ENCODE measurements around the gene SEC22A. TPM values are rescaled to one million over a fixed set of nuclear protein-coding genes. Genes with fewer than 3 reads are reported as not detected.

The SEC22A gene
- total and polyA plus RNA-seq, 2 of the 8 experiments (the other 6 are each of a cell fraction or from before 2014, with no cell fraction given) = 10.6 to 17.1 TPM

- H3K18ac ChIP-seq (ENCODE audit: extremely low read depth, low read length) = no peak overlapping the region
- FAIRE-seq = no peak
- no peak overlapping the region for H4K8ac ChIP-seq (ENCODE audit: extremely low read depth, insufficient read depth, low read length)
- no peak overlapping the region for H3K4ac ChIP-seq (replicated peaks; ENCODE audit: insufficient read length, low read depth, low read length)
- no peak for DNase-seq (ENCODE audit: low read depth in 1 of 2, low spot score in 2 of 2)
- no peak overlapping the region for H3K27ac ChIP-seq (ENCODE audit: low read depth, low read length)
- H3K9ac ChIP-seq (replicated peaks in 1 of 4; ENCODE audit: extremely low read depth in 1 of 4, low read depth in 3 of 4, low read length in 3 of 4) = no peak overlapping the region
- no peak overlapping the region for H2BK15ac ChIP-seq (ENCODE audit: low read length)
- H2BK12ac ChIP-seq (ENCODE audit: low read depth, low read length) = no peak overlapping the region
- POLR2A ChIA-PET (ENCODE audit: partially characterized antibody) = no interaction called here
- H3K23me2 ChIP-seq (ENCODE audit: low read depth, low read length) = no peaks in the 10 kb centered on the region; the same call in 1 of the 2 replicates
- no peaks in the 10 kb centered on the region for H4K20me1 ChIP-seq (replicated peaks in 1 of 2; ENCODE audit: control insufficient read depth in 1 of 2, insufficient read depth in 2 of 2, low read length in 2 of 2)
- no peaks in the 10 kb centered on the region for H3K4me1 ChIP-seq (replicated peaks in 1 of 4; ENCODE audit: control insufficient read depth in 3 of 4, insufficient read depth in 4 of 4, low read length in 3 of 4)
- WGBS, 2 experiments (ENCODE audit: extremely low coverage in 1 of 2, insufficient coverage in 1 of 2, insufficient read length in 1 of 2, insufficient replicate concordance in 2 of 2, low coverage in 1 of 2, low lambda C conversion rate in 2 of 2, missing lambda C conversion rate in 1 of 2) = 93% methylated on average over 4 of the region's 4 CpGs; no CpG with 5 or more reads in 1 of the 2 experiments
- H2AK5ac ChIP-seq (ENCODE audit: low read depth, low read length) = no peak overlapping the region
- no peak overlapping the region for H2BK20ac ChIP-seq (ENCODE audit: low read length)
- no peaks in the 10 kb centered on the region for H3K9me3 ChIP-seq (ENCODE audit: insufficient read depth in 2 of 2, low read depth in 1 of 2, low read length in 1 of 2)
- H2AFZ ChIP-seq (ENCODE audit: low read length) = no peak overlapping the region
- no peak overlapping the region for H3K23ac ChIP-seq (ENCODE audit: insufficient read length)
- H3K79me2 ChIP-seq (ENCODE audit: control insufficient read depth in 1 of 2, insufficient read depth in 2 of 2, low read length in 2 of 2) = no peaks in the 10 kb centered on the region
- no peak overlapping the region for H3K14ac ChIP-seq (ENCODE audit: insufficient read length)
- no peak overlapping the region for H3K4me2 ChIP-seq (ENCODE audit: insufficient read depth in 1 of 2, low read depth in 2 of 2, low read length in 2 of 2)
- H3K4me3 ChIP-seq (ENCODE audit: extremely low read depth in 1 of 4, insufficient read depth in 2 of 4, low read depth in 3 of 4, low read length in 4 of 4) = no peak overlapping the region
- H2BK5ac ChIP-seq (ENCODE audit: low read depth, low read length) = no peak overlapping the region
- no peak overlapping the region for H4K91ac ChIP-seq (replicated peaks; ENCODE audit: insufficient read length, low read length)
- CTCF ChIA-PET (ENCODE audit: partially characterized antibody) = interaction anchor here (0.8 kb wide), 1 partner anchor 9 kb away, joined by 3 read pairs; no protein-coding TSS in a partner anchor
- no peak overlapping the region for H3K56ac ChIP-seq (replicated peaks; ENCODE audit: insufficient read length, low read depth, low read length)
- H3K36me3 ChIP-seq (ENCODE audit: control insufficient read depth in 2 of 4, insufficient read depth in 4 of 4, low read length in 3 of 4) = no peaks in the 10 kb centered on the region; a peak in 1 of 8 replicates
- no peaks in the 10 kb centered on the region for H3K79me1 ChIP-seq (ENCODE audit: low read depth, low read length)
- H2BK120ac ChIP-seq (replicated peaks; ENCODE audit: low read depth, low read length) = no peak overlapping the region
- TF ChIP-seq SP4 (IDR thresholded peaks at IDR 0.05; ENCODE audit: low read length) (no peak), TBP (IDR thresholded peaks at IDR 0.05; ENCODE audit: low read depth, low read length) (no peak), SUZ12 (IDR thresholded peaks at IDR 0.05; ENCODE audit: low read length) (no peak)
- H3K27me3 ChIP-seq (replicated peaks in 1 of 4; ENCODE audit: control insufficient read depth in 3 of 4, extremely low read depth in 1 of 4, insufficient read depth in 3 of 4, low read length in 3 of 4) = no peaks in the 10 kb centered on the region
- H4K5ac ChIP-seq (ENCODE audit: insufficient read length, low read depth, low read length) = no peak overlapping the region
Observed at GRCh38 chr3:123244128-123244527, 42.4 kb downstream of the SEC22A start.
